ENCODE results near the gene IRF9. TPM values are rescaled to one million over a fixed set of nuclear protein-coding genes. Genes with fewer than 3 reads are reported as not detected.
A peak's percentile ranks its signal among the peaks of the same experiment; 100 is the strongest.

Gene IRF9
- total RNA-seq, 2 donors from 2014 or later = 74.8 to 86.1 TPM

DNA sequence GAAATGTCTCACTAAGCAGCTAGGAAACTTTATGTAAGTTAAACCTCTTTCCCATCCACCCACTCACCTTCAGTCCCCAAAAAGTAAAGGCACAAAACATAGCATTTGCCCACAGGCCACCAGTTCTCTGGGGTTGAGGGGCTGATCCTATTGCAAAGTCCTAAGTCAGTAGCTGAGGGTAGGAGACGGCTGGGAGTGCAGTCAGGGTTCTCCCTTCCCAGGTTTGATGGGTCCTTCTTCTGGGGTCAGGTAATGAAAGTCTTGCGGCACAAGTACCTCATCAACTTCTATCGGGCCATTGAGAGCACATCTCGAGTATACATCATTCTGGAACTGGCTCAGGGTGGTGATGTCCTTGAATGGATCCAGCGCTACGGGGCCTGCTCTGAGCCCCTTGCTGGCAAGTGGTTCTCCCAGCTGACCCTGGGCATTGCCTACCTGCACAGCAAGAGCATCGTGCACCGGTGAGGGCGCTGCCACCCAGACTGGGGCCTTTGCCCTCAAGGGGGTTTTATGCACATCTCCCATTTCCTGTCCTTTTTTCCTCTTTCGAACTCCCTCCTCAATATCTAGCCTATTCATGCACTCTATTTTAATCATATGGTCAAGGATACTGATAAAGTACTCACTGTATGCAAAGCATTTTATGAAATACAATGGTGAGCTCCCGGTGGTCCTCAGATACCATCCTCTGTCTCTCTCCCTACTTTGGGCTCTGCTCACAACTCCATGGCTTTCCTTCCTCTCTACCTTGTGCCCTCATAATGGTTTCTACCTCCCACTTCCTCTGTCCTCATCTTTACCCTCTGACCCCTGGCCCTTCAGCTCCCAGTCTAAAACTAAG is 45.4 kb downstream of the IRF9 start:
- ATAC-seq (ENCODE audit: insufficient number of reproducible peaks, low FRiP score, low read depth) = no peak
- DNase-seq (ENCODE audit: low spot score) = no peak
- H3K36me3 ChIP-seq = peaks cover 44% of the 10 kb centered on the region
- no peak overlapping the region for H3K4me3 ChIP-seq
- no peaks in the 10 kb centered on the region for H3K27me3 ChIP-seq (replicated peaks; ENCODE audit: insufficient read depth)
- peaks cover 0 to under 1% of the 10 kb centered on the region in 2 donors for H3K4me1 ChIP-seq (ENCODE audit: control insufficient read depth in 1 of 2, low read depth in 2 of 2)
- no peaks in the 10 kb centered on the region for H3K9me3 ChIP-seq
- TF ChIP-seq, protein P1, sequence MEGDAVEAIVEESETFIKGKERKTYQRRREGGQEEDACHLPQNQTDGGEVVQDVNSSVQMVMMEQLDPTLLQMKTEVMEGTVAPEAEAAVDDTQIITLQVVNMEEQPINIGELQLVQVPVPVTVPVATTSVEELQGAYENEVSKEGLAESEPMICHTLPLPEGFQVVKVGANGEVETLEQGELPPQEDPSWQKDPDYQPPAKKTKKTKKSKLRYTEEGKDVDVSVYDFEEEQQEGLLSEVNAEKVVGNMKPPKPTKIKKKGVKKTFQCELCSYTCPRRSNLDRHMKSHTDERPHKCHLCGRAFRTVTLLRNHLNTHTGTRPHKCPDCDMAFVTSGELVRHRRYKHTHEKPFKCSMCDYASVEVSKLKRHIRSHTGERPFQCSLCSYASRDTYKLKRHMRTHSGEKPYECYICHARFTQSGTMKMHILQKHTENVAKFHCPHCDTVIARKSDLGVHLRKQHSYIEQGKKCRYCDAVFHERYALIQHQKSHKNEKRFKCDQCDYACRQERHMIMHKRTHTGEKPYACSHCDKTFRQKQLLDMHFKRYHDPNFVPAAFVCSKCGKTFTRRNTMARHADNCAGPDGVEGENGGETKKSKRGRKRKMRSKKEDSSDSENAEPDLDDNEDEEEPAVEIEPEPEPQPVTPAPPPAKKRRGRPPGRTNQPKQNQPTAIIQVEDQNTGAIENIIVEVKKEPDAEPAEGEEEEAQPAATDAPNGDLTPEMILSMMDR (IDR thresholded peaks at IDR 0.05) = no peak
- H3K27ac ChIP-seq = no peak overlapping the region

DNA sequence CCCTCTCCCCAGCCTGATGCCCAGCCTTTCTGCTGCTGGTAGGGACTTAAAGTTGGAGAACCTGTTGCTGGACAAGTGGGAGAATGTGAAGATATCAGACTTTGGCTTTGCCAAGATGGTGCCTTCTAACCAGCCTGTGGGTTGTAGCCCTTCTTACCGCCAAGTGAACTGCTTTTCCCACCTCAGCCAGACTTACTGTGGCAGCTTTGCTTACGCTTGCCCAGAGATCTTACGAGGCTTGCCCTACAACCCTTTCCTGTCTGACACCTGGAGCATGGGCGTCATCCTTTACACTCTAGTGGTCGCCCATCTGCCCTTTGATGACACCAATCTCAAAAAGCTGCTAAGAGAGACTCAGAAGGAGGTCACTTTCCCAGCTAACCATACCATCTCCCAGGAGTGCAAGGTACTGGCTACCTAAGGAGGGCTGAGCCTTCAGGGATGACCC is 46.1 kb downstream of the IRF9 start:
- peaks cover 39% of the 10 kb centered on the region for H3K36me3 ChIP-seq
- TF ChIP-seq, protein P1 (IDR thresholded peaks at IDR 0.05) = no peak

DNA sequence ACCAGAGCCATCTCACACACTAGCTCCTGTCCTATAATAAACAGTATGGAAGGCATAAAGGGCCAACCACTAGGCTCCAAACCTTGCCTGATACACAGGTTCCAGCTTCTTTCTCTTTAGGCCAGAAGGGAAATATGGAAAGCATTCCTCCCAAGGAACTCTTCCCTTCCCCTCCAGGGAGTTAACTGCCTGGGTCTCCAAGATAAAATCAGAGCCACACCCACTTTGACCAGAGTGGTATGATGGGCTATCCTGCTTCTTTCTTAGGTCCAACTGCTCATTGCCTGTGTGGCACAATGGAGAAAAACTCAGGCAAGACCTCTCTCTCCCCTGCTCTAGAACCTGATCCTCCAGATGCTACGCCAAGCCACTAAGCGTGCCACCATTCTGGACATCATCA is 46.6 kb downstream of the IRF9 start:
- Histone ChIP-seq H3K4me3 (no peak overlapping the region), H3K27ac (no peak overlapping the region), H3K9me3 (no peaks in the 10 kb centered on the region), H3K36me3 (peaks cover 36% of the 10 kb centered on the region), H3K27me3 (replicated peaks; ENCODE audit: insufficient read depth) (no peaks in the 10 kb centered on the region), H3K4me1 (ENCODE audit: control insufficient read depth in 1 of 2, low read depth in 2 of 2) (peaks cover 5 to 11% of the 10 kb centered on the region in 2 donors)
- ATAC-seq (ENCODE audit: insufficient number of reproducible peaks, low FRiP score, low read depth) = no peak
- TF ChIP-seq, protein P1 (IDR thresholded peaks at IDR 0.05) = no peak
- no peak for DNase-seq (ENCODE audit: low spot score)

More for the DNA sequence above, 46.1 kb downstream of the IRF9 start:
- DNase-seq (ENCODE audit: low spot score) (no peak), ATAC-seq (ENCODE audit: insufficient number of reproducible peaks, low FRiP score, low read depth) (no peak)
- Histone ChIP-seq H3K9me3 (no peaks in the 10 kb centered on the region), H3K4me3 (no peak overlapping the region), H3K27me3 (replicated peaks; ENCODE audit: insufficient read depth) (no peaks in the 10 kb centered on the region), H3K4me1 (ENCODE audit: control insufficient read depth in 1 of 2, low read depth in 2 of 2) (peaks cover 2 to 7% of the 10 kb centered on the region in 2 donors), H3K27ac (no peak overlapping the region)

DNA sequence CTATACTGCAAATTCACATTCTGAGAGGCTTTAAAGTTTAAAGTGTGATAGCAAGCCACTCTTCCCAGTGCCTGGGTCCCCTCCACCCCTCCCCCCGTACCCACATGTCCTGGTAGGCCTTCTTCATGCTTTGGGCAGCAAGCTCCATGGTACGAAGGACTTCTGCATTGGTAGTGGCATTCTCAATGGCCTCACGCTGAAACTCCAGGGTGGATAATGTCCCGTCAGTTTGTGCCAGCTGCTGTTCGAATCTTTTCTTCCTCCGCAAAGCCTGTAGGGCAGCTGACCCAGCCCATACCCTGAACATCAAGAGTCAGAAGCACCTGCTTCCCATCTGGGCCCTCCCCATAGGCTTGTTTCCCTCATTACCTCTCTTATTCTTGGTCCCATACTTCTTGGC is 50.2 kb downstream of the IRF9 start:
- TF ChIP-seq, protein P1 (IDR thresholded peaks at IDR 0.05) = no peak
- peaks cover 30% of the 10 kb centered on the region for H3K36me3 ChIP-seq
- ATAC-seq (ENCODE audit: insufficient number of reproducible peaks, low FRiP score, low read depth) = no peak
- peaks cover 19 to 35% of the 10 kb centered on the region in 2 donors for H3K4me1 ChIP-seq (ENCODE audit: control insufficient read depth in 1 of 2, low read depth in 2 of 2)
- no peaks in the 10 kb centered on the region for H3K27me3 ChIP-seq (replicated peaks; ENCODE audit: insufficient read depth)
- no peak overlapping the region for H3K4me3 ChIP-seq
- DNase-seq (ENCODE audit: low spot score) = no peak
- no peak overlapping the region for H3K27ac ChIP-seq
- H3K9me3 ChIP-seq = no peaks in the 10 kb centered on the region

DNA sequence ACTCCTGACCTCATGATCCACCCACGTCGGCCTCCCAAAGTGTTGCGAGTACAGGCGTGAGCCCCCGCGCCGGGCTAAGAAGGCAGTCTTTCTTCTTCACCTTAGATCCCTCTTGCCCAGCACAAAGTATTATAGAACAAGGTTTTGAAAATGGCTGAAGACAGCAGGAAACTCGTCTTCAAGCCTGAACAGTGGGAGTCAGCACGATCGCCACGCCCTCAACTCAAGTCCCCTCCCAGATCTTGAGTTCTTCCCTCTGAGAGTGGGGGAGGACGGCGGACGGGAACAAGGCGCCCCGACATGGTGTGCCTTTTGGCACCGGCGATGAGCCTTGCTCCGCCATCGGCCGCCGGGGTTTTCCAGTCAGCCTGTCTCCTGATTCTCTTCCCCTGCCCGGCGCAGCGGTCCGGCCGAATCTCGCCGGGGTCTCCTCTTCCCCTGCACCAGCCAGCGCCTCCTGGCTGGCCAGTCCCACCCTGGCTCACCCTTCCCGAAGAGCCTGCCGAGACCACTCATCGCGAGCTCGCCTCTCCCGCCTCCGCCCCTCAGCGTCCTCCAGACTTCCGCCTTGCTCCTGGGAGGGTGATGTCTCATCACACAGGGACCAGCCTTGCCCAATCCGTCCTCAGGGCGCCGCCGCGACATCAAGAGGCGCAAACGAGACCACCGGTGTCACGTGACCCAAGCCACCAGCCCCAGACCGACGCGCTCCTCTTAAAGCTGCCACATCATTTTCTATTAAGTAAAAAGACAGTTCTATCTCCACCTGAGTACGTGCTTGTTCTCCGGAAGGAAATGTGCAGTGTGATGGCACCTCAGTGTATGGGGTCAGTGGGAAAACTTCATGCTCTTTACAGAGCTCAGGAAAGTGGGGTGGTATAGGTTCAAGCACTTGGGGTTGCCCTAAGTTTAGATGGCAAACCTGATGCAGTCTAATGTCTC is 52.1 kb downstream of the IRF9 start, which contains the start of gene CHMP4A:
TSS of gene CHMP4A (minus strand) at position 565 of the 942 bp plus-strand sequence. CDS start at position 516, 49 bp downstream.
- peak within 1 kb of the TSS; percentile 89 for H3K4me3 ChIP-seq
- H3K36me3 ChIP-seq = peaks cover 22% of the 10 kb centered on the region
- no peaks in the 10 kb centered on the region for H3K27me3 ChIP-seq (replicated peaks; ENCODE audit: insufficient read depth)
- peak within 1 kb of the TSS; percentile 95 to 97 for H3K27ac ChIP-seq
- ATAC-seq (ENCODE audit: insufficient number of reproducible peaks, low FRiP score, low read depth) = peak; percentile 84
- TF ChIP-seq, protein P1 (IDR thresholded peaks at IDR 0.05) = peak; percentile 12
- H3K4me1 ChIP-seq (ENCODE audit: control insufficient read depth in 1 of 2, low read depth in 2 of 2) = peaks cover 19 to 36% of the 10 kb centered on the region in 2 donors
- no peaks in the 10 kb centered on the region for H3K9me3 ChIP-seq
- peak; percentile 97 for DNase-seq (ENCODE audit: low spot score)

All from thoracic aorta (tissue), 2 donors.